ENCODE data around the gene PLEKHO2. TPM values are rescaled to one million over a fixed set of nuclear protein-coding genes. Genes with fewer than 3 reads are reported as not detected.

The PLEKHO2 gene
- polyA plus RNA-seq, 3 donors: 7.2 to 63.6 (median 58.9) TPM

GRCh38 chr15:64870353-64870752, 28.6 kb downstream of the PLEKHO2 start:
- no peak overlapping the region for H3K27ac ChIP-seq (ENCODE audit: low read depth, low read length)
- WGBS, 3 donors: 46 to 80% (median 49%) methylated on average over 9 of the region's 9 CpGs

- 77 to 82% (median 78%) methylated on average over 3 of the region's 3 CpGs for WGBS, 3 donors
- no peak overlapping the region for H3K27ac ChIP-seq (ENCODE audit: low read depth, low read length)
Measured at GRCh38 chr15:64875641-64876223, 34.0 kb downstream of the PLEKHO2 start.

- 16 to 20% (median 16%) methylated on average over 3 of the region's 3 CpGs for WGBS, 3 donors
- H3K27ac ChIP-seq (ENCODE audit: low read depth, low read length): peak overlapping the region; percentile 23
Measured at GRCh38 chr15:64877435-64877834, 35.7 kb downstream of the PLEKHO2 start.

GRCh38 chr15:64878705-64879104, 37.0 kb downstream of the PLEKHO2 start:
- WGBS, 3 donors: 51 to 70% (median 69%) methylated on average over 8 of the region's 8 CpGs
- no peak overlapping the region for H3K27ac ChIP-seq (ENCODE audit: low read depth, low read length)

GRCh38 chr15:64883100-64883581, 41.4 kb downstream of the PLEKHO2 start:
- 46 to 64% (median 47%) methylated on average over 5 of the region's 5 CpGs for WGBS, 3 donors
- peak overlapping the region; percentile 36 for H3K27ac ChIP-seq (ENCODE audit: low read depth, low read length)

- peak overlapping the region; percentile 36 for H3K27ac ChIP-seq (ENCODE audit: low read depth, low read length)
- 17 to 54% (median 22%) methylated on average over 8 to 10 of the region's 10 CpGs for WGBS, 3 donors
Measured at GRCh38 chr15:64883997-64884511, 42.3 kb downstream of the PLEKHO2 start.

GRCh38 chr15:64884679-64885078, 43.0 kb downstream of the PLEKHO2 start:
- WGBS, 3 donors: 77 to 89% (median 77%) methylated on average over 5 of the region's 5 CpGs
- no peak overlapping the region for H3K27ac ChIP-seq (ENCODE audit: low read depth, low read length)

- 91 to 98% (median 93%) methylated on average over 6 of the region's 6 CpGs for WGBS, 3 donors
- no peak overlapping the region for H3K27ac ChIP-seq (ENCODE audit: low read depth, low read length)
Measured at GRCh38 chr15:64888336-64888735, 46.6 kb downstream of the PLEKHO2 start.

- no peak overlapping the region for H3K27ac ChIP-seq (ENCODE audit: low read depth, low read length)
Measured at GRCh38 chr15:64891561-64891960, 49.8 kb downstream of the PLEKHO2 start.

GRCh38 chr15:64892847-64893403, 51.2 kb downstream of the PLEKHO2 start:
- WGBS, 3 donors: 84 to 94% (median 85%) methylated on average over 8 of the region's 8 CpGs
- H3K27ac ChIP-seq (ENCODE audit: low read depth, low read length): no peak overlapping the region

- WGBS, 3 donors: 14 to 40% (median 16%) methylated on average over 44 of the region's 44 CpGs
- peak overlapping the region; percentile 57 for H3K27ac ChIP-seq (ENCODE audit: low read depth, low read length)
Measured at GRCh38 chr15:64893481-64894394, 52.0 kb downstream of the PLEKHO2 start.

GRCh38 chr15:64894395-64895056, 52.8 kb downstream of the PLEKHO2 start:
- peak overlapping the region; percentile 30 for H3K27ac ChIP-seq (ENCODE audit: low read depth, low read length)
- WGBS, 3 donors: 25 to 38% (median 29%) methylated on average over 14 to 20 of the region's 20 CpGs

- WGBS, 3 donors: 14 to 60% (median 19%) methylated on average over 6 of the region's 6 CpGs
- H3K27ac ChIP-seq (ENCODE audit: low read depth, low read length): no peak overlapping the region
Measured at GRCh38 chr15:64895285-64896065, 53.8 kb downstream of the PLEKHO2 start.

- H3K27ac ChIP-seq (ENCODE audit: low read depth, low read length): no peak overlapping the region
- WGBS, 3 donors: 75 to 86% (median 85%) methylated on average over 6 of the region's 6 CpGs
Measured at GRCh38 chr15:64896371-64897069, 54.8 kb downstream of the PLEKHO2 start.

- peak overlapping the region; percentile 2 for H3K27ac ChIP-seq (ENCODE audit: low read depth, low read length)
- 15 to 53% (median 18%) methylated on average over 6 of the region's 6 CpGs for WGBS, 3 donors
Measured at GRCh38 chr15:64897345-64897985, 55.8 kb downstream of the PLEKHO2 start.

GRCh38 chr15:64898406-64898805, 56.7 kb downstream of the PLEKHO2 start:
- no peak overlapping the region for H3K27ac ChIP-seq (ENCODE audit: low read depth, low read length)
- 89 to 91% (median 89%) methylated on average over 4 of the region's 4 CpGs for WGBS, 3 donors

- WGBS, 3 donors: 95 to 97% (median 95%) methylated on average over 5 of the region's 5 CpGs
- no peak overlapping the region for H3K27ac ChIP-seq (ENCODE audit: low read depth, low read length)
Measured at GRCh38 chr15:64901141-64901540, 59.4 kb downstream of the PLEKHO2 start.

All from adipose tissue (tissue), 3 donors.